GM19328 (cell line): ENCODE results near the gene CENPP.
"Not testable (repeated sequence)": the region's sequence is repeated elsewhere in the genome, so short reads cannot be mapped to it uniquely, and the experiment has no call there.

Source experiments
- ATAC-seq: cut with Tn5 transposase; IDR thresholded peaks from one replicate; pipeline ENCODE4 v1.9.1; 2021; ENCODE audit warnings: mild to moderate bottlenecking, moderate library complexity; ENCODE audit not compliant: unreplicated experiment

Gene CENPP

DNA sequence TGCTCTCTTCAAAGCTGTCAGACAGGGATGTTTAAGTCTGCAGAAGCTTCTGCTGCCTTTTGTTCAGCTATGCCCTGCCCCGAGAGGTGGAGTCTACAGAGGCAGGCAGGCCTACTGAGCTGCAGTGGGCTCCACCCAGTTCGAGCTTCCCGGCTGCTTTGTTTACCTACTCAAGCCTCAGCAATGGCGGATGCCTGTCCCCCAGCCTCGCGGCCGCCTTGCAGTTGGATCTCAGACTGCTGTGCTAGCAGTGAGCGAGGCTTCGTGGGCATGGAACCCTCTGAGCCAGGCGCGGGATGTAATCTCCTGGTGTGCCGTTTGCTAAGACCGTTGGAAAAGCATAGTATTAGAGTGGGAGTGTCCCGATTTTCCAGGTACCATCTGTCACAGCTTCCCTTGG lies 247.9 kb downstream of the CENPP start:
- ATAC-seq: not testable (repeated sequence)

DNA sequence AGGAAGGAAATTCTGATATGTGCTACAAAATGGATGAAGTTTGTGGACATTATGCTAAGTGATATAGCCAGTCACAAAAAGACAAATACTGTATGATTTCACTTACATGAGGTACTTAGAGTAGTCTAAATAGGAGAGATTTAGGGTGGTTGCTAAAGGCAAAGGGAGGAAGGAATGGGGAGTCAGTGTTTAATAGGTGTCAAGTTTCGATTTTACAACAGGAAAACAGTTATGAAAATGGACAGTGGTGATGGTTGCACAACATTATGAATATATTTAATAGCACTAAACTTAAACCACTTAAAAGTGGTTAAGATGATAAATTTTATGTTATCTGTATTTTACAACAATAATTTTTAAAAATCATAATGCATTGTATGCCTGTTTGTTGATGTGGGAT lies 250.4 kb downstream of the CENPP start:
- no peak for ATAC-seq

DNA sequence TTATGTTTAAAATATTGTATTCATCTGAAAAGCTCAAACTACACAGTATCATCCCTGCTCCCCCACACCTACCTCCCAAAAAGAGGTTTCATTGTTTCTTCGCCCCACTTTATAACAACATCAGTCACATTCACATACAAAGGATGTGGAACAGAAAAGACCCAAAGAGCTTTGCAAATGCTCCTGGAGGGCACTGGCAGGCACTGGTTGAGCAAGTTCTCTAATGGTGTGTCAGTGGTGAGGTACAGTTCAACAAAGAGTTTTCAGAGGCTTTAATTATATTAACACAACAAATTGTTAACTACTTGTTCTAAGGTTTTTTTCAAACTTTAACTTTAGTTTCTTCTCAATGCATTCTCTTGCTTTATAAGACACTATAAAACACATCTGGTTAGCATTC lies 264.2 kb downstream of the CENPP start:
- ATAC-seq: no peak

DNA sequence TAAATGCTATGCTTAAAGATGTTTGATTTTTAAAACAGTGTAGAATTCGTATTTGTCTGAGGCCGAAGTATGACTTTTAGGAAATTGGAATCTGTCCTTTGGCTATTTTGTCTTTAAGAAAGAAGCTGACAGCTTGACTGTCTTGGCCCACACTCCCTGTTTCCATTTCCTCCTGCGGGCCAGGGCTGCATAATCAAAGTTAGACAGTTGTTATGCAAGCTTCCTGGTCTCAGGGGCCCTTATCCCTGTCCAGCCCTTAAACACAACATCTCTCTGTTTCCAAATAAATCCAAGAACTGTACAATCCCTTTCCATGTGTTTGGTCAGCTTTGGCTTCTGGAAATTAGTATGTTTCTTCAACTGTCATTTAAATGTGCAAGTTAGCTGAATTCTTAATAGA lies 264.6 kb downstream of the CENPP start:
- ATAC-seq: no peak

DNA sequence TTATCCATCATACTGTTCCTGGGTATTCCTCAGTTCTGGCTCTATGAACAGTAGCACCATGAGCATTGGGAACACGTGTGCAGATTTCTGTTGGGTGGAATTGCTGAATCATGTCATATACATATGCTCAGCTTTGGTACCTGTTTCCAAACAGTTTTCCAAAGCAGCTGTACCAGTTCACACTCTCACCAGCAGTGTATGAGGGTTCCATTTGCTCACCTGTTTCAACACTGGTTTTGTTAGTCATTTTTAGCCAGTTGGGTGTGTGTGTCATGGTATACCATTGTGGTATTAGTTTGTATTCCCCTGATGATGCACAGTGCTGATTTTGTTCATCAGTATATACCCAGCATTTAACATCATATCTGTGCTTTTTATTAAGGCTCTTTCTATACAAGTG lies 266.8 kb downstream of the CENPP start:
- ATAC-seq: no peak

DNA sequence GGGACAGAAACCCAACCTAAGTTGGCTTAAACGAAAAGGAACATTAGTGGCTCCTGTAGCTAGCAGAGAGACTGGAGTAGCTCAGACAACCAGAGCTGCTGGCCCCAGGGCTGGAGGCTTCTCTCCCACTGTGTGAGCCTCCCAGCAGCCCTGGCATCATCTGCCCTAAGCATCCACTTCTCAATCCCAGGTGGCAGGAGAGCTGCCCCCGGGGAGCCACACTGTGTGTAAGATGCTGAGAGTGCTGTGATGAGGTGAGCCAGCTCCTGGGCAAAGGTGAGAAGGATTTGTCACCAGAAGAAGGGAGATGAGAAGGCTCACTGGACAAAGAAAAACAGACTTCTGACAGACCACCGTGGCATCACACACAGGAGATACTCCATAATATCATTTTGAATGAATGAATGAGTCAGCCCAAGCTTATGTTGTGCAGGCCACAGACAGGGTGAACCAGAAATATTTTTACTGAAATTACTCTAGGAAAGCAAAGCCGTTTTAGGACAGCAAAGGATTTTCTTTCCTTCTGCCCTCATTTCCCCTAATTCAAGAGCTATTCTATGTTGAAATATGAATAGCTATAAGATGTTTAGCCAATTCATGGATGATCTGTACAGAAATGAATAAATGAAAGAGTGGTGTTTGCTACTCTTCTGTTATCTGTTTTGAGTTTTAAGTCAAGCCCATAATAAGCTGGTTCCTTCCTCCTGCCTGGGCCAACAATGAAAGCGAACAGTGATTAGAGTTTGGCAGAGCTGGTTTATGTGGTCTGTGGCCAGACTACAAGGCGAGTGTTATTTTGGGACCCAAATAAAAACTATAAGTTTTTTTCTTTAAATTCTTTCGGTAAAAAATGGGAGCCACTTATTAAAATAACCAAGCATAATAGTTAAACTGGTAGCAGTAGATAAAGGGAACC lies 267.5 kb downstream of the CENPP start:
- ATAC-seq: no peak

DNA sequence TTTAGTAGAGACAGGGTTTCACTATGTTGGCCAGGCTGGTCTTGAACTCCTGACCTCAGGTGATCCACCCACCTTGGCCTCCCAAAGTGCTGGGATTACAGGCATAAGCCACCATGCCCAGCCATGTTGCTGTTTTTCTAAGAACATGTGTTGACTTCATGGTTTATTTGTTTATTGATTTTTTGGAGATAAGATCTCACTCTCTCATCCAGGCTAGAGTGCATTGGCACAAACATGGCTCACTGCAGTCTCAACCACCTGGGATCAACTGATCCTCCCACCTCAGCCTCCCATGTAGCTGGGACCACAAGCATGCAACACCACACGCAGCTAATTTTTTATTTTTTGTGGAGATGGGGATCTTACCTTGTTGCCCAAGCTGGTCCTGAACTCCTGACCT lies 269.3 kb downstream of the CENPP start:
- not testable (repeated sequence) for ATAC-seq

DNA sequence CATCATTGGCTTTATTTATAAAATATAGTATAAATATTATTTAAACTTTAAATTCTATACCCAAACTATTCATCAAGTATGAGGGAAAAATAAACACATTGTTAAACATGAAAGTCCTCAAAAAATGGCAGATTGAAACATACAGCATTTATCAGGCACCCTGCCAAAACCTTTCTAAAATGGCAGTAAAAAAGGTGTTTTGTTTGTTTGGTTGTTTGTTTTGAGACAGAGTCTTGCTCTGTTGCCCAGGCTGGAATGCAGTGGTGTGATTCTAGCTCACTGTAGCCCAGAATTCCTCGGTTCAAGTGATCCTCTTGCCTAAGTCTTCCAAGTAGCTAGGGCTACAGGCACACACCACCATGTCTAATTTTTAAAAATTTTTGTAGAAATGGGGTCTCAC lies 270.2 kb downstream of the CENPP start:
- ATAC-seq: no peak

DNA sequence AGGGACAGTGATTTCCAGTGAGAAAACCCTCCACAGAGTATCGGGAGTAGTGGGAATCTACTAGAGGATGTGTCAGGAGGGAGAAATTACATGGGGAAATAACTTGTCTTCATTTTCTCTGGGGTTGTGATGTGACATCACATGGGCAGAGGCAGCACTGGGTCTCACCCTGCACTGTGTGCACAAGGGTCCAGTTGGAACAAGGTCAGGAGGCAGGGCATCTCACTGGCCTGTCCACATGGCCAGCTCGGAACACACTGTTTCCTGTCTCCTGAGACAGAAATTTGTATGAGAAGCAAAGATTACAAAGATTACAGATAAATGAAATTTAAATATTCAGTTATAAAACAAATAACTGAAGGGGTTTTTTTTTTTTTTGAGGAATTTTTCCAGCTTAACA lies 272.6 kb downstream of the CENPP start:
- no peak for ATAC-seq

DNA sequence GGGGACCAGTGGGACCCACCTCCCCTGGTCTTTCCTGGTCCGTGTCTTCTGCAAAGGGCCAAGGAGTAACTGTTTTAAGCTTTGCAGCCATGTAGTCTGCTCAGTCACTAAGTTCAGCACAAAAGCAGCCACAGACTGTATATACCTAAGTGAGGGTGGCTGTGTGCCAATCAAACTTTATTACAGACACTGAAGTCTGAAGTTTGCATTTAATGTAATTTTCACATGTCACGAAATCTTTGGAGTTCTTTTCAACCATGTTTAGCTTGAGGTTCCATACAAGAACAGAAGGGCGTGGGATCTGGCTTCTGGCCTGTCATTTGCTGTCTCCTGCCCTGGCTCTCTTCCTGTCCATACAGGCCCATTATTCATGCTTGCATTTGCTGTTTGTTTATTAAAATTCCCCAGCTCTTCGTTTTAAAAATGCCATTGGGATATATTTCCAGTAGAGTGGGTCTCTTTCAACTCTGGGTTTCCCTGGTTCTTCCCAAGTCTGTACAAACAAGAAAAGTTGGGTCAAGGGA lies 274.2 kb downstream of the CENPP start:
- ATAC-seq: no peak

DNA sequence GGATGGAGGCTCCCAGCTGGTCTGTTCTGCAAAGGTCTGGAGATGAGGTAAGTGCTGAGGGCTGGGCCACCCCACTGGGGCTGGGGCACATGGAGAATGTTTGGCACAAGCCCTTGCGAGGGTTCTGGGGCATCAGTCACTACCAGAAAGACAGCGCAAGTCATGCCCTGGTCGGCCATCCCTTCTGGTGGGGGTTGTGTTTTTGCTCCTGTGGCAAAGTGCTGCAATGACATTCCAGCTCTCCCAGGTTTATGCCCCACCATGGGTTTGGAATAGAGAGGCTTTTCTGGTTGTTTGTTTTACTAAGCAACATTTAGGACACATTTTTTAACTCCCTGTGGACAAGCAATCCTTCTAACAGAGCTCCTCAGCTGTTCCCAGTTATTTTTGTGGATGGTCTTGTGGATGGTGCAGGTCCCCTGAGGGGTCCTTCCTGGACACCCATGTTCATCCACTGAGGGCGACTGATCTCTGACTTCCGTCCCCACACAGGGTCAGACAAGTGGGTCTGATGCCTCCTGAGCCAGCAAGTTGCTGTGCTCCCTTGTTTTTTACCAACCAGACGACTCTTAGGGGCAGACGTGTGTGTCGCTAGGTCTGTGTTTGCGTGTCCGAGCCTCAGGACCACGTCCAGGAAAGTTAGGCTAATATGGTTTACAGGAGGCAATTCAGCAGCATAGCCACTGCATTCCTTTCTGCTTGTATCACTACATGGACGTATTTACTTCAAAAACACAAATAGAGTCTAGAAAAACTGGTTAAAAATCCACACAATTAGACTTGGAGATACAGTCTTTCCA lies 274.9 kb downstream of the CENPP start:
- ATAC-seq: no peak

DNA sequence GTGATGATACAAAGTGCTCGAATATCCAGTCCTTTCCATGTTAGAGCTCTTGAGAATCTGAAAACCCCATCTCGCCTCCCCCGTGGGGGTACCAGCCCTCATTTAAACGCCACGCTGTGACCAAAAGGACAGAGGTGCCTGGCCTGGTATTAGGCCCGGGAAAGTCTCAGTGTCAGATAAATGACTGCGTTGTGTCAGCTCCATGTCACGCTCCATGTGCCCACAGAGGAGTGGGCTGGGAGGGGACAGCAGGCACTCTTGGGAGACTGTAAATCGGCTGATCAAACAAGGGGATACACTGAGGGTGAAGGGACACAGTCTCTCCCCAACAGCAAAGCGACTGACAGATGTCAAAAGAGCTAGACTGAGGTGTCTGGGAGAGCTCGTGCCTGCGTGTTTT lies 275.7 kb downstream of the CENPP start:
- no peak for ATAC-seq

DNA sequence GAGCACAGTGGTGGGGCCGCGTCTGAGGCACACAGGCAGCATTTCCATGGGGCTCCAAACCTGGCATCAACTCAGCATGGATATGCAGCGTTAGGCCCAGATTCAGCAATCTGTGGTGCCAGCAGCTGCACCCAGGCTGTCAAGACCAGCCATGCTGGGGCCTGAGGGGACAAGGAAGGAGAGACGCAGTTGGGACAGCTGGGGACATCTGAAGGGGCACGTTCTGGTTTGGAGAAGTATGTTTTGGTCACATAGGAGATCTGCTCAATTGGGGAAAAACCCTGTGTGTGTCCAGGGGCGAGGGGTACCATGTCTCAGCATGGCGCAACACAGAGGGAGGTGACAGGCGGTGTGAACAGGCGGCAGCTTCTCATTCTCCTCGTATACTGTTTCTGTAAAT lies 276.7 kb downstream of the CENPP start:
- ATAC-seq: no peak

DNA sequence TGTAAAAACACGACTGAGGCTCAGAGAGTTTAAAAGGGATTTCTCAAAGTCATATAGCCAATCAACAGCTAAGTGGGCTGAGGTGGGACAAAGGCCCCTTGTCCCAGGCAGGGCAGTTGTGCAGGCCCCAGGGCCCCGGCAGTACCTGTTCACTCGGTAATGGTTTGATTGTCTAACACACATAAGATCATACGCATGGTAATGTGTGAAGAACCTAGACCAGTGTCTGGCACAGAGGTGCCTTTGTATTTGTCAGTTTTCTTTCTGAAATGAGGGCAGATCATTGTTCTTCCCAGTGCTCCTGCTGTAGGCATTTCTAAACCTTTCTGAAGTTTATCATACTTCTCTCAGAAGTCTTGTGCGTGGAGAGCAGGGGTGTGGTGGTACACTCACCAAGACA lies 277.3 kb downstream of the CENPP start:
- no peak for ATAC-seq

DNA sequence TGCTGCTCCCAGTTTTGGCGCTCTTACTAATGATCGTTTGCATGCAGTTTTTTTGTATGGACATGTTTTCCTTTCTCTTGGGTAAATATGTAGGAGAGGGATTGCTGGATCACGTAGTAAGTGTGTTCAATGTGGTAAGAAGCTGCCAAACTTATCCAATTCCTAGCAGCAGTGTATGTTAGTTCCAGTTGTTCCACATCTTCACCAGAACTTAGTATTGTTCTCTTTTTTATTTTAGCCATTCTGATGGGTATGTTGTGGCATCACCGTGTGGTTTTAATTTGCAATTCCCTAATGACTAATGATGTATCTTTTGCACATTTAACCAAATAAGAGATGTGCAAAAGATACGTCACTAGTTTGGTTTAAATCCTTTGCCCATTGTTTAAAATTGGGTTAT lies 278.2 kb downstream of the CENPP start:
- ATAC-seq: no peak

DNA sequence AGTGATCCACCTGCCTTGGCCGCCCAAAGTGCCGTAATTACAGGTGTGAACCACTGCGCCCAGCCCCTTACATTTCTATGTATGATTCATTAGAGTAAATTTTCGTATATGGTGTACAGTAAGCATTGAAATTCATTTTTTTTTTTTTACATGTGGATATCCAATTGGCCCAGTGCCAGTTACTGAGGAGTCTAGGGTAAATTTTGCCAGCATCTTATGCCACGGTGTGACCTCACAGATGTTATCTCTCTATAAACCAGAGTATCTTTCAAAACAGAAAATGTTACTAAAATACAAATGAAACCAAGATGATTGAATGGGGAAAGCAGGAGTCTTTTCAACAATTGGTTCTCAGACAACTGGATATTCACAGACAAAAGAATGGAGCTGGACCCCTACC lies 279.5 kb downstream of the CENPP start:
- ATAC-seq: no peak

DNA sequence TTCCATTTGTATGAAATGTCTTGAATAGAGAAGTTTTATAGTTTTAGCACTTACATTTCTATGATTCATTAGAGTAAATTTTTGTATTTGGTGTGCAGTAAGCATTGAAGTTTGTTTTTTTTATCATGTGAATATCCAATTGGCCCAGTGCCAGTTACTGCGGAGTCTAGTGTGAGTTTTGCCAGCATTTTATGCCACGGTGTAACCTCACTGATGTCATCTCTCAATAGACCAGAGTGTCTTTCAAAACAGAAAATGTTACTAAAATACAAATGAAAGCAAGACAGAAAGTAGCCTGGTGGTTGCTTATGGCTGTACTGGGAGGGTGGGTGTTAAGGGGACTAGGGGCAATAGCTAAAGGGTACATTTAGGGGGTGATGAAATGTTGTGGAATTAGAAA lies 281.3 kb downstream of the CENPP start:
- ATAC-seq: no peak

DNA sequence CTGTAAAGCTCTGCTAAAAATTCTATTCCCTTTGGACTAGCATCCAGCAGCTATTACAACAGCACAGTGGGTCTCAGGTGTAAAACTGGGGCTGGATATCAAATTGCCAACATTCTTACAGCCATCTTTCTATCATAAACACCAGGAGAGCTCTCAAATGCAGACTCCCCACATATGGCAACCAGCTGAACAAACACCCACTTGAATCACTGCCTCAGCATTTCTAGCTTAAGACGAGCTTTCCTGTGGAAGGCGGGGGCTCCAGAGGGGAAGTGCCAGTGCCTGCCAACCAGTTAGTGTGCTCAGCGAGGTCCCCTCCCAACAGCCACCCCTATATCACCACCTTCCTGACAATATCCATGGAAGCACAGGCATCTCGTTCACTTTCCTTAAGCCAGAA lies 282.0 kb downstream of the CENPP start:
- ATAC-seq: no peak

DNA sequence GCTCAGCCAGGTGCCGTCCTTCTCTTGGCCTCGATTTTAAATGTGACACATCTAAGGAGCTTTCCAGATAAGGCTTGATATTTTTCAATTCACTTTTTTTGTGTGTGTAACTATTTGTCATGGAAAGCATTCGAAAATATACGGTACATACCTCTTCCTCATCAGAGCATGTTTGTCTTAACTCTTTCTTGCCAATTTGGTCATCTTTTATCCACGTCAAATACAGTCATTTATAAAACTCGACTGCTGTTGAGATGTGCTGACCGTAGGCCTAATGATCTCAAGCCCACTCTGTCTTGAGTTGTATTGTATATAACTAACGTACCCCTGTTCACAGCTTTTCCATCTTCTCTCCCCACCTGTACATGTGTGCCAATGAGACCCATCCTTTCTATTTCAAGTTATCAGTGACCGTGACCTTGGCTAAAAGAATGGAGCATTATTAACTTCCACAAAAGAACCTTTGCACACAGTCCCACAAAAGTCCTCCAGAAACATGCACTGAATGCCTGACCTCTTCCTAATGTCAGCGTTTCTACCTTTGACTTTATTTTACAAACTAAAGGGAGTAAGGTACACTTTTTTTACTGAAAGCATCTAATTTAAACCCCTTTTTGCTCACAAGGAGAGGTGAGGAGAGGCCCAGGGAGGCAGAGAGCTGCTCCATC lies 282.6 kb downstream of the CENPP start:
- ATAC-seq: no peak

DNA sequence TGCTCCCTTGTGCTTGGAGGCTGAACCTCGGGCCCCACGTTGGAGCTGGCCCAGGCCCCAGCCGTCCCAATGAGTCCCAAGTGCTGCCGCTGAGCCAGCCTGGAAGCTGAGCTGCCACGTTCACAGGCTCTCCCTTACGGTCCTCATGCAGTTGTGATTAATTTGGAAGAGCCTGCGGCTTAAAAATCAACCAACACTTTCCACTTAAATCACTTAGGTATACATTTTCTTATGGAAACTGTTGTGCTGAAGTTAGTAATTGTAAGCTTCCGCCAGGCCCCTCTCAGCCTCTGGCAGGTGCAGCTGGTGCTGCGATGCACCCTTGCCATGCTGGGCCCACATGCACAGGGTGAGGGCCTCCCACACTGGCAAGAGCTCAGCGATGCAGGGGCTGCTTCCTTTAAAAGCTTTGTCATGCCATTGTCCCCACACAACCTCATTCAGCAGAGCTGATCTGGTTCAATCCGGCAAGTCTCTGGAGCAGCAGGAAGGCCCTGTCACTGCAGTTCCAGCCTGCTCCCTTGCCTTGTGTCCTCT lies 283.2 kb downstream of the CENPP start:
- ATAC-seq: no peak
